HPDE6-E6E7 (cell line): ENCODE measurements around the gene ZNF343.

Experiments used
- DNase-seq: peaks from one replicate; pipeline ENCODE4 v3.0.0; 2011; ENCODE audit warnings: missing footprints; ENCODE audit errors: extremely low spot score

Gene ZNF343

GRCh38 chr20:2473516-2473915, 35.2 kb downstream of the ZNF343 start:
- no peak for DNase-seq

GRCh38 chr20:2470423-2471193, 38.1 kb downstream of the ZNF343 start, which contains the start of gene SNRPB:
Gene SNRPB (minus strand): TSS chr20:2470789. CDS start chr20:2470690, 99 bp downstream.
- DNase-seq, result peak; percentile 100

- DNase-seq, result peak; percentile 74
Observed at GRCh38 chr20:2469991-2470422, 38.7 kb downstream of the ZNF343 start.

DNA sequence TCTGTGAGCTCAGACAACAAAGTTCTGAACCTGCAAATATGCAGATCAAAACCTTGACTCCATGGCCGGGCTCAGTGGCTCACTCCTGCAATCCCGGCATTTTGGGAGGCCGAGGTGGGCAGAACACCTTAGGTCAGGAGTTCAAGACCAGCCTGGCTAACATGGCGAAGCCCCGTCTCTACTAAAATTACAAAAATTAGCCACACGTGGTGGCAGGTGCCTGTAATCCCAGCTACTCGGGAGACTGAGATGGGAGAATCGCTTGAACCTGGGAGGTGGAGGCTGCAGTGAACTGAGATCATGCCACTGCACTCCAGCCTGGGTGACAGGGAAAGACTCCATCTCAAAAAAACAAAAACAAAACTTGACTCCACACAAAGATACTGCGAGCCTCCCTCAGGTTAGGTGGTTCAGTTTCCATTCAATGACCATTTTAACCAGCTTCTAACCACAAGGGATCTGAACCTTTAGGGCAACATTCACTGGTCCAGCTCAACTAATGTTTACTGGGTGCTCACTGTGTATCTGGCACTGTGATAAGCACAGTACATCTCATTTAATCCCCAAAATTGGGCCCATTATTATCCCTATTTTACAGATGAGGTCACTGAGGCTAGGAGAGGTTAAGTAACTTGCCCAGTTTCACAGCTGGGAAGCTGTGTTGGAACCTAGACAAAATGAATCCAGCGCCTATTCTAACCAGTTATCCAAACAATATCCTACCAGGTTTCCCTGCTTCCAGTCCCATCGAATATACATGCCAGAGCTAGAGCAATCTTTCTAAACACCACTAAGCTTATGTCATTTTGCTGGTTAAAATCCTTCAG, 39.9 kb downstream of the ZNF343 start:
- DNase-seq, result no peak

DNA sequence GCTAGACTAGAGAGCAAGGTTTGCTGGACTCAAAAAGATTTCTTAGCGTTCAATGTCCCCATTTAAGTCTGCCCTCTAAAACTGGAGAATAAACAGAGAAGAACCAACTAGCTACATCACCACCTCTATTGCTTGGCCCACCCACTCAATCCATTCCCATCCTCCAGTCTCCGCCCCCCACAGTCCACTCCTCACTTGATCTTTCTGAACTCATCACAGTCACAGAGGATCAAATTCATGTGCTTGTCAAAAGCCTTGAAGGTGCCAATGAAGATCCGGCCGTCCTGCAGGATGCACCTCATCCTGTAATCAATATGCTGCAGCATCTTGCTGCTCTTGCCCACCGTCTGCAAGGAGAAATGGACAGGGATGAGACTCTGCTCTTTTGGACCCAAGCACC, 41.3 kb downstream of the ZNF343 start:
- DNase-seq, result no peak

DNA sequence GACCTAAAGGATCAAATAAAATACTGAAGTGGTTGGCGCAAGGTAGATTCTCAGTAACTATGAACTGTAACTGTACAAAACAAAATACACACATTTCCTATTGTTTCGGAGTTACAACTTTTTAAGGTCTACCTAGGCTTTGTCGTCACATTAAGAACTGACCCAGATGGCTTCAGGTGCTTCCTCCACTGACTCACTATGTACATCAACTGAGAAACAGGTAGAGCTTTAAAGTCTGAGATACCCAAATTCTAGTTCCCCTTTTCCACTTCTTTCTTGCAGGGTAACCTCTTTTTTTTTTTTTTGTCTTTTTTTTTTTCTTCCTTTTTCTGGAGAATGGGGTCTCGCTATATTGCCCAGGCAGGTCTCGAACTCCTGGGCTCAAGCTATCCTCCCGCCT, 43.6 kb downstream of the ZNF343 start:
- no peak for DNase-seq

DNA sequence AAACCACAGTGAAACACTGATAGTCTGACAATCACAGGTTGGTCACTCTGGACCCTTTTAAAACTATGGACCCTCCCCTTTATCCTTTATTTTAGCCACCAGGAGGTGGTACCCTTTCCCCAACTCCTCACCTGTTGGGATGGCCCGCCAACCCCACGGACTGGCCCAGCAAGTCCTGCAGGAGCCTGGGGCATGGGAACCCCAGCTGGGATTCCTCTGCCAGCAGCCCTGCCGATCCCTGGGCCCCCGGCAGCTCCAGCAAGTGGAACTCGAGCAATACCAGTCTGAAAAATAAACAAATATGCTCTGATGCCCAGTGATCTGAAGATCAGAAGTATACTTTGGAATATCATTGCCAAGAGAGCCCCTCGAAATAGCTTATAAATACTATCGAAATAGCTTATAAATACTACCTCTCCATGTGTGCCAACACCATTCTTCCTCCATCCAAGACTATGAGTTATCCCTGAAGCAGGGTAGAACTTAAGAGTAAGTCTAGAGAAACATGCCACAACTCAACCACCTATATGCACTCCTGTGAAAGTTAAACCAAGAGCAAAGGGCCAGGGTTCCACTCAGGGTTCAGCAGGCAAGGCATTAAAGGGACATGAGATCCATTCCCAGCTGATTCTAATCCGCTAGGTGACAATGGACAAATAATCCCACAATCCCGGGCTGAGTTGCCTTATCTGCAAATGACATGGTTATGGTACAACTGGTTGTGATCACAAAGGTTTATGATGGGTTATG, 44.9 kb downstream of the ZNF343 start:
- no peak for DNase-seq

GRCh38 chr20:2462484-2462883, 46.2 kb downstream of the ZNF343 start:
- DNase-seq, result no peak

- no peak for DNase-seq
Observed at GRCh38 chr20:2460752-2461424, 47.8 kb downstream of the ZNF343 start.

- no peak for DNase-seq
Observed at GRCh38 chr20:2459981-2460751, 48.5 kb downstream of the ZNF343 start.

GRCh38 chr20:2458919-2459499, 49.7 kb downstream of the ZNF343 start:
- DNase-seq, result no peak

GRCh38 chr20:2455771-2456497, 52.8 kb downstream of the ZNF343 start:
- no peak for DNase-seq

DNA sequence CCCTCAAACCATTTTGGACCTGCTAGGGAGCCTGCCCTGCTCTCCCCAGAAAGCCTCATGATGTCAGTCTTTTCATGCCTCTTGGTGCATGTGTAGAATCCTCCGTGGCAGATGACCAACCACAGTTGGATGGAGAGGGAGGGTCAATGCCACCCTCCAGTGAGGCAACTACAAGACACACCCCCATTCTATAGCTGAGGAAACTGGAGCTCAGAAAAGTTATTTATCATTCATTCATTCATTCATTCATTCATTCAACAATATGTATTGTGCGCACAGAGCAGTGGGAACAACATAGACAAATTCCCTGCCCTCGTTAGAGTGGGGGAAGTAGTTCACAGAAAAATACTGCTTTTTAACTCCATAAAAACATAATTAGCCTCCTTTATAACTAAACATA, 54.9 kb downstream of the ZNF343 start:
- DNase-seq, result no peak

DNA sequence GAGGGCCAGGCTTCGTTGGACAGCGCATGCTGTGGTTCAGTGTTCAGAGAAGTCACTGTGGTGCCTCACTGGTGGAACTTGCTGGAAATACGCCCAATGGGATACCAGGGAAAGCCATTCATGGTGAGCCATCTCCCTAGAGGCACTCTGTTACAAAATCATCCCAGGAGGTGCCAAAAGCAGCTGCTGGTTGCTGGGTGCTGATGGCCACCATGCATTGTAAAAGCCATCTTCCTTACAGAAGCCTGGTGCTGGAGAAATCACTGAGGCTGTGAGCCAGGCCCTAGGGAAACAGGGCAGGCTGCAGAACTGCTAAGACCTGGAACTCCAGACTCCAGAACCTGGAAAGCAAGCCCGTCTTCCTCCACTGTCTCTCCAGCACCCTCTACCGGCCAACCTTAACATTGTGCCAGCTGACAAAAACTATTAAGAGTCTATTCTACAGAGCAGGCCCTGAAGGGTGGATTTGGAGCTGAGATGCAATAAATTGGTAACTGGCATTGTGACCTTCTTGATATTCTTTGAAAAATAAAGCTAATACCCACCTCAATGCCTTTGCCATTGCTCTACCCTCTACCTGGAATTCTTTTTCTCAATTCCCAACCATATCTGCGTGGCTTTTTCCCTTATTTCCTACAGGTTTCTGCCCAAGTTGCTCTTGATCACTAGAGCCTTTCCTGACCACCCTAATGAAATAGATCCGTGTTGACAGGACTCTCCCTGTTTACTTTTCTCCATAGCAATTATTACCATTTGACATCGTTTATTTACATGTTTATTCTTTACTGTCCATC, 56.6 kb downstream of the ZNF343 start:
- DNase-seq, result peak; percentile 66

DNA sequence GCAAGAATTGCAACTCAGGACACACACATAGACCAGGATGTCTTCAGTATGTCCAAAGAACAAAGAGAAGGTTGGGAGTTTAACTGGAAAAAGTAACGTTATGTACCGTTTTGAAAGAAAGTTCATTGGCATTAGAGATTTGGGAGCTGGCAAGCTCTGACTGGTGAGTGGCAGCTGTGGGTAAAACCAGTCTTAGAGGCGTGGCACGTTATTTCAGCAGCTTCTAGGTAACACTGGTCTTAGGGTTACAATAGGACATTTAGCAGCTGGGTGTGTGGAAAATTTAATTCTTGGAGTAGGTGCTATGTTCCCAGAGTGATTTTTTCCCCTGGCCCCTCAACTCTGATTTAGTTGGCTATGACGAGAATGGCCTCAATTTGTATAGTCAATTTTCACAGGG, 57.3 kb downstream of the ZNF343 start:
- no peak for DNase-seq

DNA sequence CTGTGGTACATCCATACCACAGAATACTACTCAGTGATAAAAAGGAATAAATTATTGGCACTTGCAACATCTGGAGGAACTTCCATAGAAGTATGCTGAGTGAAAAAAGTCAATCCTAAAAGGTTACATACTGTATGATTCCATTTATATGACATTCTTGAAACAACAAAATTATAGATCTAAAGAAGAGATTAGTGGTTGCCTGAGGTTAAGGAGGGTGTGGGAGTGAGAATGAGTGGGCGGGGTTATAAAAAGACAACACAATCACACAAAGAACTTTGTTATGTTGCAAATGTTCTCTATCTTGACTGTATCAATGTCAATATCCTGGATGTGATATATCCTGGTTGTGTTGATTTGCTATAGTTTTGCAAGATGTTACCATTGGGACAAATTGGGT, 59.3 kb downstream of the ZNF343 start:
- no peak for DNase-seq

DNA sequence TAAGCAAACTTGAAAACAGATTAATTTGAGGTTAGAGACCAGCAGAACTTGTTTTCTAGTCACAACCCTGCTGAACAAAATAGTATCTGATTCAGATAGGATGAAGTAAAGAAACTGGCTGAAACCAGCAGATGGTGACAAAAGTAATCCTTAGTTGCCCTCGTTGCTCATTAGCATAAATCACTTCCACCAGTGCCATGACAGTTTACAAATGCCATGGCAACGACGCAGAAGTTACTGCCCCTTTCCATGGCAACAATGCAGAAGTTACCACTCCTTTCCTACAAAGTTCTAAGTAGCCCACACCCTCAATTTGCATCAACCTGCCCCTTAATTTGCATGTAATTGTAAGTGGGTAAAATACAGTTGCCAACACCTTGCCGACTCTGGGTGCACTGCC, 61.9 kb downstream of the ZNF343 start:
- no peak for DNase-seq
